Raji (cell line): ENCODE results near the gene GPR107.

Source experiments
- POLR2A ChIP-seq: IDR thresholded peaks from 2 replicates; pipeline ENCODE4 v1.6.1; 2011; ENCODE audit warnings: low read depth, low read length, control low read depth; ENCODE audit not compliant: insufficient read depth

GPR107 gene

GRCh38 chr9:130128733-130129431 is 75.2 kb downstream of the GPR107 start:
- TF ChIP-seq POLR2A: no peak

- TF ChIP-seq POLR2A: no peak
Measured at GRCh38 chr9:130129432-130130061, 75.8 kb downstream of the GPR107 start.

GRCh38 chr9:130132746-130133145 is 79.0 kb downstream of the GPR107 start:
- no peak for TF ChIP-seq POLR2A

GRCh38 chr9:130137081-130137640 is 83.5 kb downstream of the GPR107 start:
- no peak for TF ChIP-seq POLR2A

- TF ChIP-seq POLR2A: no peak
Measured at GRCh38 chr9:130137641-130138081, 84.0 kb downstream of the GPR107 start.

GRCh38 chr9:130138171-130138653 is 84.5 kb downstream of the GPR107 start:
- TF ChIP-seq POLR2A: no peak

GRCh38 chr9:130138791-130139190 is 85.1 kb downstream of the GPR107 start:
- no peak for TF ChIP-seq POLR2A

- no peak for TF ChIP-seq POLR2A
Measured at GRCh38 chr9:130139251-130139650, 85.5 kb downstream of the GPR107 start.

- TF ChIP-seq POLR2A: no peak
Measured at GRCh38 chr9:130140706-130141105, 87.0 kb downstream of the GPR107 start.

GRCh38 chr9:130142056-130142455 is 88.3 kb downstream of the GPR107 start:
- TF ChIP-seq POLR2A: no peak

- TF ChIP-seq POLR2A: no peak
Measured at GRCh38 chr9:130142641-130143040, 88.9 kb downstream of the GPR107 start.

GRCh38 chr9:130143279-130143893 is 89.7 kb downstream of the GPR107 start:
- no peak for TF ChIP-seq POLR2A

- TF ChIP-seq POLR2A: no peak
Measured at GRCh38 chr9:130143958-130144366, 90.3 kb downstream of the GPR107 start.

- TF ChIP-seq POLR2A: no peak
Measured at GRCh38 chr9:130144703-130145102, 91.0 kb downstream of the GPR107 start.

GRCh38 chr9:130145658-130146057 is 92.0 kb downstream of the GPR107 start:
- TF ChIP-seq POLR2A: no peak

- TF ChIP-seq POLR2A: no peak
Measured at GRCh38 chr9:130147198-130147597, 93.5 kb downstream of the GPR107 start.
